OCI-LY1 (cell line): ENCODE measurements around the gene DNAJC7.
"Not testable (repeated sequence)": the region's sequence is repeated elsewhere in the genome, so short reads cannot be mapped to it uniquely, and the experiment has no call there.

ENCODE experiments used
- H2AFZ ChIP-seq: fragments of 200-600 bp; sonication (generic), shearing (Covaris generic); 2 replicates; pipeline ENCODE4 v1.6.0; 2014; ENCODE audit warnings: antibody characterized with exemption, mild to moderate bottlenecking, low read length
- H3F3A ChIP-seq: fragments of 200-600 bp; sonication (generic), shearing (Covaris generic); 2 replicates; pipeline ENCODE4 v1.6.0; 2014; ENCODE audit warnings: mild to moderate bottlenecking, antibody characterized with exemption, low read length, moderate library complexity; ENCODE audit not compliant: insufficient read depth
- H3K27ac ChIP-seq: fragments of 200-600 bp; sonication (generic); 2 replicates; pipeline ENCODE4 v1.5.1; 2014; ENCODE audit warnings: low read length, mixed run types, mild to moderate bottlenecking, low read depth; ENCODE audit not compliant: poor library complexity, severe bottlenecking
- H3K27me3 ChIP-seq: fragments of 200-600 bp; sonication (generic); 2 replicates; pipeline ENCODE4 v1.6.0; 2014; ENCODE audit warnings: antibody characterized with exemption, mild to moderate bottlenecking, low read length, moderate library complexity; ENCODE audit not compliant: insufficient read depth
- H3K36me3 ChIP-seq: fragments of 200-600 bp; sonication (generic); 2 replicates; pipeline ENCODE4 v1.6.1; 2014; ENCODE audit warnings: mild to moderate bottlenecking, antibody characterized with exemption, low read length, moderate library complexity, mixed read lengths; ENCODE audit not compliant: insufficient read depth
- H3K4me1 ChIP-seq: fragments of 200-600 bp; sonication (generic); 2 replicates; pipeline ENCODE4 v1.5.1; 2014; ENCODE audit warnings: mild to moderate bottlenecking, low read length, moderate library complexity; ENCODE audit not compliant: insufficient read depth, severe bottlenecking
- H3K4me2 ChIP-seq: fragments of 200-600 bp; sonication (generic), shearing (Covaris generic); 2 replicates; pipeline ENCODE4 v1.6.1; 2014; ENCODE audit warnings: low read length
- H3K4me3 ChIP-seq: fragments of 200-600 bp; sonication (generic); 2 replicates; pipeline ENCODE4 v1.5.1; 2014; ENCODE audit warnings: low read length, low read depth, mild to moderate bottlenecking, mixed read lengths; ENCODE audit not compliant: poor library complexity, severe bottlenecking
- H3K79me2 ChIP-seq: fragments of 200-600 bp; shearing (Covaris generic); 2 replicates; pipeline ENCODE4 v1.6.1; 2016; ENCODE audit warnings: mixed run types, low read length, mixed read lengths; ENCODE audit not compliant: insufficient read depth
- H3K9ac ChIP-seq: fragments of 200-600 bp; sonication (generic), shearing (Covaris generic); 2 replicates; pipeline ENCODE4 v1.6.1; 2014; ENCODE audit warnings: mild to moderate bottlenecking, low read length, mixed read lengths
- H3K9me2 ChIP-seq: fragments of 200-600 bp; sonication (generic), shearing (Covaris generic); 2 replicates; pipeline ENCODE4 v1.6.1; 2014; ENCODE audit warnings: low read depth, mild to moderate bottlenecking, low read length, mixed read lengths
- H3K9me3 ChIP-seq: fragments of 200-600 bp; shearing (Covaris generic); 2 replicates; pipeline ENCODE4 v1.6.1; 2014; ENCODE audit warnings: low read length, mixed read lengths
- H4K20me1 ChIP-seq: fragments of 200-600 bp; sonication (generic), shearing (Covaris generic); 2 replicates; pipeline ENCODE4 v1.6.0; 2016; ENCODE audit warnings: mild to moderate bottlenecking, low read length; ENCODE audit not compliant: insufficient read depth
- CTCF ChIP-seq: fragments of 200-600 bp; sonication (generic), shearing (Covaris generic); IDR thresholded peaks from 2 replicates; pipeline ENCODE4 v1.5.1; 2017; ENCODE audit warnings: mild to moderate bottlenecking, antibody characterized with exemption, low read length, moderate library complexity, mixed read lengths
- EZH2 ChIP-seq: fragments of 200-600 bp; sonication (generic), shearing (Covaris generic); IDR thresholded peaks from 2 replicates; pipeline ENCODE4 v1.8.0; 2017; ENCODE audit warnings: borderline replicate concordance, mixed run types, mild to moderate bottlenecking, antibody characterized with exemption, low read length, moderate library complexity, mixed read lengths

The DNAJC7 gene

GRCh38 chr17:42010898-42011516 is 6.2 kb downstream of the DNAJC7 start:
- no peak overlapping the region for H3K4me3 ChIP-seq

GRCh38 chr17:42010266-42010680 is 7.0 kb downstream of the DNAJC7 start:
- not testable (repeated sequence) for H3K9me2 ChIP-seq, H3K4me1 ChIP-seq, H4K20me1 ChIP-seq, H3F3A ChIP-seq, H3K9me3 ChIP-seq, H3K9ac ChIP-seq, H2AFZ ChIP-seq, H3K27ac ChIP-seq, H3K4me2 ChIP-seq, H3K27me3 ChIP-seq, H3K4me3 ChIP-seq
- peaks cover 94% of the 10 kb centered on the region for H3K79me2 ChIP-seq
- peaks cover 34% of the 10 kb centered on the region; the same call in 1 of the 2 replicates for H3K36me3 ChIP-seq

More at GRCh38 chr17:42010898-42011516, 6.2 kb downstream of the DNAJC7 start:
- Histone ChIP-seq H4K20me1 (no peaks in the 10 kb centered on the region), H3K79me2 (peaks cover 94% of the 10 kb centered on the region), H3K4me2 (no peak overlapping the region), H3K9me2 (no peaks in the 10 kb centered on the region), H3K27ac (no peak overlapping the region), H3K4me1 (peaks cover 16% of the 10 kb centered on the region), H2AFZ (no peak overlapping the region), H3K9me3 (no peaks in the 10 kb centered on the region), H3F3A (no peaks in the 10 kb centered on the region), H3K27me3 (no peaks in the 10 kb centered on the region), H3K36me3 (peaks cover 35% of the 10 kb centered on the region; the same call in 1 of the 2 replicates), H3K9ac (no peak overlapping the region)
- TF ChIP-seq EZH2 = no peak
- TF ChIP-seq CTCF = no peak

GRCh38 chr17:42009170-42009569 is 8.1 kb downstream of the DNAJC7 start:
- TF ChIP-seq CTCF = peak; percentile 27; the same call in 1 of the 2 replicates
- TF ChIP-seq EZH2 = no peak
- Histone ChIP-seq H3K9me2 (no peaks in the 10 kb centered on the region), H3K9ac (no peak overlapping the region), H3F3A (no peaks in the 10 kb centered on the region), H2AFZ (no peak overlapping the region), H3K27ac (no peak overlapping the region), H3K36me3 (peaks cover 28% of the 10 kb centered on the region; the same call in 1 of the 2 replicates), H3K4me3 (no peak overlapping the region), H3K4me1 (peaks cover 3% of the 10 kb centered on the region), H3K4me2 (no peak overlapping the region), H4K20me1 (no peaks in the 10 kb centered on the region), H3K27me3 (no peaks in the 10 kb centered on the region), H3K79me2 (peaks cover 94% of the 10 kb centered on the region), H3K9me3 (no peaks in the 10 kb centered on the region)

GRCh38 chr17:42005166-42005565 is 12.1 kb downstream of the DNAJC7 start:
- Histone ChIP-seq H3K9ac (no peak overlapping the region), H3K4me1 (no peaks in the 10 kb centered on the region), H3K27ac (no peak overlapping the region), H3K9me3 (no peaks in the 10 kb centered on the region), H2AFZ (no peak overlapping the region), H3K27me3 (no peaks in the 10 kb centered on the region), H4K20me1 (no peaks in the 10 kb centered on the region), H3F3A (no peaks in the 10 kb centered on the region), H3K4me3 (no peak overlapping the region), H3K9me2 (no peaks in the 10 kb centered on the region), H3K4me2 (no peak overlapping the region), H3K79me2 (peaks cover 87% of the 10 kb centered on the region), H3K36me3 (peaks cover 46% of the 10 kb centered on the region)
- TF ChIP-seq CTCF = no peak
- TF ChIP-seq EZH2 = no peak
